Measurements from ENCODE around the gene DNAJB9.

Gene DNAJB9

GRCh38 chr7:108584211-108584610 lies 14.5 kb downstream of the DNAJB9 start:
- Histone ChIP-seq H3K4me3 (replicated peaks; ENCODE audit: insufficient read depth, low read length) (no peak overlapping the region), H3K27me3 (ENCODE audit: insufficient read depth, poor library complexity, severe bottlenecking) (no peaks in the 10 kb centered on the region), H3K27ac (replicated peaks) (no peak overlapping the region)
- no peak for DNase-seq (ENCODE audit: low read depth in 1 of 2, low spot score in 1 of 2)
- no peak for TF ChIP-seq CTCF (IDR thresholded peaks at IDR 0.05; ENCODE audit: insufficient read depth, low read length)
- no peak for TF ChIP-seq GABPA (IDR thresholded peaks at IDR 0.05; ENCODE audit: low read depth)
- no peak for TF ChIP-seq SPI1 (IDR thresholded peaks at IDR 0.05; ENCODE audit: borderline replicate concordance, low read depth)
- TF ChIP-seq REST (IDR thresholded peaks at IDR 0.05; ENCODE audit: insufficient replicate concordance, low read depth): no peak
- TF ChIP-seq POLR2AphosphoS5 (IDR thresholded peaks at IDR 0.05; ENCODE audit: low read depth): no peak

GRCh38 chr7:108585843-108586242 lies 16.2 kb downstream of the DNAJB9 start:
- H3K4me3 ChIP-seq (replicated peaks; ENCODE audit: insufficient read depth, low read length): no peak overlapping the region
- no peak for DNase-seq (ENCODE audit: low read depth in 1 of 2, low spot score in 1 of 2)
- H3K27ac ChIP-seq (replicated peaks): no peak overlapping the region
- no peaks in the 10 kb centered on the region for H3K27me3 ChIP-seq (ENCODE audit: insufficient read depth, poor library complexity, severe bottlenecking)
- TF ChIP-seq POLR2AphosphoS5 (IDR thresholded peaks at IDR 0.05; ENCODE audit: low read depth) (no peak), CTCF (IDR thresholded peaks at IDR 0.05; ENCODE audit: insufficient read depth, low read length) (no peak), SPI1 (IDR thresholded peaks at IDR 0.05; ENCODE audit: borderline replicate concordance, low read depth) (no peak), REST (IDR thresholded peaks at IDR 0.05; ENCODE audit: insufficient replicate concordance, low read depth) (no peak), GABPA (IDR thresholded peaks at IDR 0.05; ENCODE audit: low read depth) (no peak)

GRCh38 chr7:108586274-108586710 lies 16.6 kb downstream of the DNAJB9 start:
- DNase-seq (ENCODE audit: low read depth in 1 of 2, low spot score in 1 of 2): no peak
- H3K4me3 ChIP-seq (replicated peaks; ENCODE audit: insufficient read depth, low read length): no peak overlapping the region
- no peaks in the 10 kb centered on the region for H3K27me3 ChIP-seq (ENCODE audit: insufficient read depth, poor library complexity, severe bottlenecking)
- H3K27ac ChIP-seq (replicated peaks): no peak overlapping the region
- no peak for TF ChIP-seq SPI1 (IDR thresholded peaks at IDR 0.05; ENCODE audit: borderline replicate concordance, low read depth)
- TF ChIP-seq GABPA (IDR thresholded peaks at IDR 0.05; ENCODE audit: low read depth): no peak
- no peak for TF ChIP-seq REST (IDR thresholded peaks at IDR 0.05; ENCODE audit: insufficient replicate concordance, low read depth)
- no peak for TF ChIP-seq POLR2AphosphoS5 (IDR thresholded peaks at IDR 0.05; ENCODE audit: low read depth)
- no peak for TF ChIP-seq CTCF (IDR thresholded peaks at IDR 0.05; ENCODE audit: insufficient read depth, low read length)

Measured in HL-60 (cell line).